ENCODE measurements around the gene CDKN2B-AS1. TPM values are rescaled to one million over a fixed set of nuclear protein-coding genes. Genes with fewer than 3 reads are reported as not detected.

The CDKN2B-AS1 gene
- total and polyA plus RNA-seq, 5 donors: 0.09 to 0.24 TPM; not detected in 3

DNA sequence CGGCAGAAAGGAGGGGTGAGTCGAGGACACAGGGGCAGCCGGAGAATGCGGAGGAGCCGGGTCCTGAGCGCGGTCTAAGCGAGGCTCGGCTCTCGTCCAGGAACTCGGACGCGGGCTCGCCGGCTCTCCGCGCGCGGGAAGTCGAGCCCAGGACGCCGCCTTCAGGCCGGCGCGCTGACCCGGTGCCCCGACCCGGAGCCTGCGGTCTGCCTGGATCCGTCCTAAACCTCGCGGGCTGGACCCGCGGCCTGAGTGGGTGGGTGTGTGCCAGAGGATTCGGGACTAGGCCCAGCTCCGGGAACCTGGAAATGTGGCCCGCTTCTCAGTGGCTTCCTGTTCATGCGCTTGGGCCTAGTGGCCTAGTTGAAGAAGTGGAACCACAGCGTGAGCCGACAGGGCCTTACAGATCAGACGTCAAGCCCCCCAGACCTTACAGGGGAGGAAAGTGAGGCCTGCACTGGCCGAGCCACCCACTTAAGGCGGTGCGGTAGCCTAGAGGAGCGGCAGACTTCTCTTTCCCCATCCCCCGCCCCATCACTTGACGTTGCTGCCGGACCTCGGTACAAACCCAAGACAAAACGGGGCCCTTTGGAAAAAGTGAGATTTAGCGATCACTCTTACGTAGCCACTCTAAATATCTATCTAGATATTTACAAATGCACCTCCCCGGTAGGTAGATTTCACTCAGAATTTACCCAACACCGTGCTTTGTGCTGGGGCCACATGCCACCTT, 1.2 kb downstream of the CDKN2B-AS1 start:
- ATAC-seq: peak; percentile 71 to 81
- DNase-seq: peak; percentile 49 to 76 (median 75)
- Histone ChIP-seq H3K9me3 (ENCODE audit: control insufficient read depth, low read length) (no peaks in the 10 kb centered on the region), H3K4me1 (ENCODE audit: control insufficient read depth, insufficient read depth, low read length) (peaks cover 2% of the 10 kb centered on the region), H3K27me3 (ENCODE audit: control insufficient read depth, insufficient read depth) (peaks cover 2% of the 10 kb centered on the region), H3K4me3 (ENCODE audit: low read length) (peak overlapping the region; percentile 86), H3K27ac (ENCODE audit: low read length) (no peak overlapping the region)
- WGBS: 19% methylated on average over 54 of the region's 54 CpGs
- intact Hi-C loops (cut with DNase I): no loop called here

DNA sequence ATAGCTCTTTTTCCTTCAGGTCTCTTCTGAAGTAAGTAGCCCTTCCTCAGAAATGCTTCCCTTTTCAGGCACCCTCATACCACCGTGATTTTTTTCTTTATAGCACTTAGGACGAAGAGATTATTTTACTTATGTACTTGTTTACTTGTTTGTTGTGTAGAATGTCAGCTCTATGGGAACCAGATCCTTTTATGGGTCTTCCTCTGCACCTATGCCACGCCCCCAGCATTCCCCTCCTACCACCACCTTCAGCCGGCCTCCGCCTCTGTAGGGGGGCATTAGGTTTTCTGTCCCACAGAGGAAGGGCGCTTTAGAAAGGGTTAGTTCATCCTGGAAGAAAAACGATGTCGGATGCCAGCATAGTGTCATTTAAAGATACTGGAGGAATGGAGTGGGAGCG, 1.8 kb downstream of the CDKN2B-AS1 start:
- WGBS: 69% methylated on average over 9 of the region's 9 CpGs
- no peak overlapping the region for H3K27ac ChIP-seq (ENCODE audit: low read length)
- intact Hi-C loops (cut with DNase I): no loop called here
- ATAC-seq: no peak
- no peak overlapping the region for H3K4me3 ChIP-seq (ENCODE audit: low read length)
- no peaks in the 10 kb centered on the region for H3K9me3 ChIP-seq (ENCODE audit: control insufficient read depth, low read length)
- DNase-seq: no peak
- peaks cover 5% of the 10 kb centered on the region for H3K27me3 ChIP-seq (ENCODE audit: control insufficient read depth, insufficient read depth)
- peaks cover 2% of the 10 kb centered on the region for H3K4me1 ChIP-seq (ENCODE audit: control insufficient read depth, insufficient read depth, low read length)

DNA sequence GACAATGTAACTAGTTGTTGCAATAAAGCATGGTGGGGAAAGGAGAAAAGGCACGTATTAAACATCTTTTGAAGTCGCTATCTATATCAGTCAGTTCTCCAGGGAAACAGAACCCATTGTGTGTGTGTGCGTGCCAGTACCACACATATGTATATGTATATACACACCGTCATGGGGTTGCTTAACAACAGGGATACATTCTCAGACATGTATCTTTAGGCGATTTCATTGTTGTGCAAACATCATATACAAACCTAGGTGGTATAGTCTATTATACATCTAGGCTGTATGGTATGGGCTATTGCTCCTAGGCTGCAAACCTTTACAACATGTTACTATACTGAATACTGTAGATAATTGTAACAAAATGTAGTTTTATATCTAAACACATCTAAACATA, 2.3 kb downstream of the CDKN2B-AS1 start:
- Histone ChIP-seq H3K27ac (ENCODE audit: low read length) (no peak overlapping the region), H3K4me3 (ENCODE audit: low read length) (no peak overlapping the region), H3K9me3 (ENCODE audit: control insufficient read depth, low read length) (no peaks in the 10 kb centered on the region), H3K27me3 (ENCODE audit: control insufficient read depth, insufficient read depth) (peaks cover 3% of the 10 kb centered on the region), H3K4me1 (ENCODE audit: control insufficient read depth, insufficient read depth, low read length) (peaks cover 2% of the 10 kb centered on the region)
- 76% methylated on average over 5 of the region's 5 CpGs for WGBS
- ATAC-seq (no peak), DNase-seq (no peak)
- intact Hi-C loops (cut with DNase I): no loop called here

DNA sequence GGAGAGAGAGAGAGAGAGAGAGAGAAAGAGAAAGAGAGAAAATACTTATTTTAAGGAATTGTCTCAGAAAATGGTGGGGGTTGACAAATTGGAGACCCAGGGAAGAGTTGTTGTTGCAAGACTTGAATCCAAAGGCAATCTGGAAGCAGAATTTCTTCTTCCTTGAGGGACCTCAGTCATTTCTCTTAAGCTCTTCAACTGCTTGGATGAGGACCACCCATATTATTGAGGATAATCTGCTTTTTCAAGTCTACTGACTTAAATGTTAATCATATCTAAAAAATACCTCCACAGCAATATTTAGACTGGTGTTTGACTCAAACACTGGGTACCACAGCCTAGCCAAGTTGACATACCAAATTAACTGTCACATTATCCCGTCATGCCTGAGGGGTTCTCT, 2.9 kb downstream of the CDKN2B-AS1 start:
- no peak overlapping the region for H3K4me3 ChIP-seq (ENCODE audit: low read length)
- H3K27ac ChIP-seq (ENCODE audit: low read length): no peak overlapping the region
- intact Hi-C loops (cut with DNase I): no loop called here
- peaks cover 3% of the 10 kb centered on the region for H3K27me3 ChIP-seq (ENCODE audit: control insufficient read depth, insufficient read depth)
- DNase-seq (no peak), ATAC-seq (no peak)
- WGBS: 86% methylated on average over 1 of the region's 1 CpG
- H3K9me3 ChIP-seq (ENCODE audit: control insufficient read depth, low read length): no peaks in the 10 kb centered on the region
- H3K4me1 ChIP-seq (ENCODE audit: control insufficient read depth, insufficient read depth, low read length): peaks cover 2% of the 10 kb centered on the region

DNA sequence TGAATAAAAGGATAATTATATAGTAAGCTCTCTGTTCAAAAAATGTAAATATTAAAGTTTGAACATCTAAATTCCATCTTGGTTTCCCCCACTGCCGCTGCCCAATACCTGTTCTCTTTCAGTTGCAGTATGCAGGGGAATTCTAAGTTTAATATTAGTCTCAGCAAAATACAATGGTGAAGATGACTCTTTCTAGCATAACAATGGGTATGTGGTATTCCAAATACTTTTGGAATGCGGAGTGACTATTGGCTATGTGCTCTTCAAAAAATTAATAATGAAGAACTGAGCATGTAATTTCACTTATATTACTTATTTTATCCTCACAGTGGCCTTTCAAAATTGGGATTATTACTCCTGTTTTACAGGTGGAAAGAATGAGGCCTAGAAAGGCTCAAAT, 3.4 kb downstream of the CDKN2B-AS1 start:
- Histone ChIP-seq H3K27ac (ENCODE audit: low read length) (no peak overlapping the region), H3K9me3 (ENCODE audit: control insufficient read depth, low read length) (no peaks in the 10 kb centered on the region), H3K27me3 (ENCODE audit: control insufficient read depth, insufficient read depth) (peaks cover 3% of the 10 kb centered on the region), H3K4me1 (ENCODE audit: control insufficient read depth, insufficient read depth, low read length) (peaks cover 2% of the 10 kb centered on the region), H3K4me3 (ENCODE audit: low read length) (no peak overlapping the region)
- DNase-seq (no peak), ATAC-seq (no peak)
- 73% methylated on average over 2 of the region's 2 CpGs for WGBS
- intact Hi-C loops (cut with DNase I): no loop called here

DNA sequence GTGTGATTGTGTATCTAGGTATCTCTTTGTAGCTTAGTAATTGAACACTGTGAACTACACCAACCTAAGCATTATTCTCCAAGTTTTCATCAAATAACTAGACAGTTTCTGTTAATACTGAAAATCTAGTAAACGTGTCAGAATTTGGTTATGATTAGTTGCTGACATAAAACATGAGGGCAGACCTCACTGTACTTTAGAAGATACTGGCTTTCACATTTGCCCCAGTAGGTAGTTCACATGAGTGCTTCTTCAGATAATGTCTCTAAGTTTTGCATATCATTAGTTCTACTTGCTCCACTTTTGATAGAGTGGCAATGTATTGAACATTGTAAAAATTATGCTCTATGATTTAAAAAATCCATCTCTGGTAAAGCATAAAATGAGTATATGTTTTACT, 7.4 kb downstream of the CDKN2B-AS1 start:
- no peak overlapping the region for H3K4me3 ChIP-seq (ENCODE audit: low read length)
- 51% methylated on average over 1 of the region's 1 CpG for WGBS
- H3K27me3 ChIP-seq (ENCODE audit: control insufficient read depth, insufficient read depth): peaks cover 3% of the 10 kb centered on the region
- no peak overlapping the region for H3K27ac ChIP-seq (ENCODE audit: low read length)
- no peaks in the 10 kb centered on the region for H3K9me3 ChIP-seq (ENCODE audit: control insufficient read depth, low read length)
- intact Hi-C loops (cut with DNase I): loop anchor here (10.0 kb wide), 2 partner anchors 187 to 197 kb away; partner anchors contain the start of gene MTAP (in 2 of the 4)
- no peaks in the 10 kb centered on the region for H3K4me1 ChIP-seq (ENCODE audit: control insufficient read depth, insufficient read depth, low read length)
- DNase-seq (no peak), ATAC-seq (no peak)

DNA sequence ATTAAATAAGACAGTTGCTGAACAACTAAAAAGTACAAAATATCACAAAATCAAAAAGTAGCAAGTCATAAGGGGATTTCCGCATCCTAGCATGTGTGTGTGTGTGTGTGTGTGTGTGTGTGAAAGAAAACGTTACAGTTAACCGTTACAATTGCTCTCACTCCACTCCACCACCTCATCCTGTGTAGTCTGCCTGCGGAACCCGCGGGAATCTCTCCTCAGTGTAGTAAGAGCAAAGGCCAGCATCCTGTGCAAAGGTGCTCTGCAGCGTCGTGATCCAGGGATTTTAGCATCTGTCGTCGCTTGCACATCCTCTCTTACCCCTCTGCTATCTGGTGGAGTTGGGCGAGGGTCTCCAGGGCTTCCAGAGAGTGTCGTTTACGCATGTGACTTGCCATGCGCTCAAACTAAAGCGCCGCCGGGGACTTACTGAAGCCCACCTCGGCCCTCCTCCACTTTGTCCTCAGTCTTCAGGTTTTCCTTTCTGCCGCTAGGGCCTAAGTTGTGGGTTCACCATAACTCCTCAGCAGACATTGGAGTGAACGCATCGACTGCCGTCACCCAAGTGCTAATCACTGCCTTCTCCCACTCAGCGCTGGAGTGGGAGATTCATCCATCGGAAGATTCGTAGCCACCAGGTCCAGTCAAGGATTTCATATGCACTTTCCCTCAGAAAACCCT, 10.6 kb downstream of the CDKN2B-AS1 start:
- intact Hi-C loops (cut with DNase I): loop anchor here (10.0 kb wide), 2 partner anchors 190 to 200 kb away; partner anchors contain the start of gene MTAP (in 2 of the 4)
- ATAC-seq (no peak), DNase-seq (peak in 2 of 3 donors; percentile 22 to 29)
- H3K9me3 ChIP-seq (ENCODE audit: control insufficient read depth, low read length): no peaks in the 10 kb centered on the region
- H3K4me1 ChIP-seq (ENCODE audit: control insufficient read depth, insufficient read depth, low read length): no peaks in the 10 kb centered on the region
- 38% methylated on average over 25 of the region's 25 CpGs for WGBS
- no peak overlapping the region for H3K4me3 ChIP-seq (ENCODE audit: low read length)
- H3K27me3 ChIP-seq (ENCODE audit: control insufficient read depth, insufficient read depth): peaks cover 3% of the 10 kb centered on the region
- H3K27ac ChIP-seq (ENCODE audit: low read length): no peak overlapping the region

DNA sequence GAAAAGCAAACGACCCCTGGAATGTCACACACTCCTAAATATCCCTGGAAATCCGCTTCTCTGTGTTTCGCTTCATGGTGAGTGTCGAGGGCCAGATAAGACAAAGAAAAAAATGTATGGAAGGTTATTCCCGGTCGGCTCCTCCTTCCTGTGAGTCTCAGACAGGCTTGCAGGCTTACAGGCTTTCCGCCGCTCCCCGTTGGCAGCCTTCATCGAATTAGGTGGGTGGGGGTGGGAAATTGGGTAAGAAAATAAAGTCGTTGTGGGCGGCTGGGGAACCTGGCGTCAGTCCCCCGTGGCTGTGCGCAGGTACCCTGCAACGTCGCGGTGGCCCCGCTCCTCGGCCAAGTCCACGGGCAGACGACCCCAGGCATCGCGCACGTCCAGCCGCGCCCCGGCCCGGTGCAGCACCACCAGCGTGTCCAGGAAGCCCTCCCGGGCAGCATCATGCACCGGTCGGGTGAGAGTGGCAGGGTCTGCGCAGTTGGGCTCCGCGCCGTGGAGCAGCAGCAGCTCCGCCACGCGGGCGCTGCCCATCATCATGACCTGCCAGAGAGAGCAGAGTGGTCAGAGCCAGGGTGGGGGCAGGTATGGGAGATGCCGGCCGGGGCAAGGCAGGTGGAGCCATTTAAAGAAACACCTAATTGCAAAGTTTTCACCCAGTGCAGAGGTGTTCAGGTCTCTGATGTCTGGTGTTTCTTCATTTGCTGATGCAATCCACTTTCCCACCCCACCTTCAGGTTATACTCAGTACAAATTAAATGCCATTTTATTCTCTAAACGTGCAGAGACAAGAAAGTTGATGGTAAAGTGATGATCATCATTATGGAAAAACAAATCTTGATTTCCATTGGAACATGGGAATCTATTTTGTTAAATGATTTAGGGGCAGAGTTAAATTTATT, 11.4 kb downstream of the CDKN2B-AS1 start:
- DNase-seq: peak in 2 of 3 donors; percentile 19 to 32
- H3K4me1 ChIP-seq (ENCODE audit: control insufficient read depth, insufficient read depth, low read length): no peaks in the 10 kb centered on the region
- no peaks in the 10 kb centered on the region for H3K9me3 ChIP-seq (ENCODE audit: control insufficient read depth, low read length)
- no peak overlapping the region for H3K27ac ChIP-seq (ENCODE audit: low read length)
- no peak overlapping the region for H3K4me3 ChIP-seq (ENCODE audit: low read length)
- intact Hi-C loops (cut with DNase I): loop anchor here (10.0 kb wide), 2 partner anchors 191 to 201 kb away; partner anchors contain the start of gene MTAP (in 2 of the 4)
- ATAC-seq: no peak
- peaks cover 3% of the 10 kb centered on the region for H3K27me3 ChIP-seq (ENCODE audit: control insufficient read depth, insufficient read depth)
- 26% methylated on average over 44 of the region's 44 CpGs for WGBS

DNA sequence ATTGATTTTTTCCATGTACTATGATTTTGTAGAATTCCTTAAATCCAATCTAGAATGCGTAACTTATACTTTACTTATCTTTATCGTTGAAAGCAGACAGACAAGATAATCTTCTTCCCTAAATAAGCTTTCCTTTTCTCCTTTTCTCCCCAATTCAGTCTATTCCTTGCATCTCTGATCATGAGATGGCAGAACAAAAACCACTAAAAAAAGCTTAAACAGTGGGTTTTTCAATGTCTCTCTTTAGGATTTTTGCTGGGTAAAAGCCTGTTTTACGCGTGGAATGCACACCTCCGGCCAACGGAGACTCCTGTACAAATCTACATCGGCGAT, 13.8 kb downstream of the CDKN2B-AS1 start:
- Histone ChIP-seq H3K4me3 (ENCODE audit: low read length) (peak overlapping the region; percentile 61), H3K4me1 (ENCODE audit: control insufficient read depth, insufficient read depth, low read length) (no peaks in the 10 kb centered on the region), H3K9me3 (ENCODE audit: control insufficient read depth, low read length) (no peaks in the 10 kb centered on the region), H3K27ac (ENCODE audit: low read length) (no peak overlapping the region), H3K27me3 (ENCODE audit: control insufficient read depth, insufficient read depth) (no peaks in the 10 kb centered on the region)
- 7% methylated on average over 8 of the region's 8 CpGs for WGBS
- ATAC-seq (no peak), DNase-seq (no peak)
- intact Hi-C loops (cut with DNase I): loop anchor here (10.0 kb wide), 2 partner anchors 194 to 204 kb away; partner anchors contain the start of gene MTAP (in 2 of the 4)

DNA sequence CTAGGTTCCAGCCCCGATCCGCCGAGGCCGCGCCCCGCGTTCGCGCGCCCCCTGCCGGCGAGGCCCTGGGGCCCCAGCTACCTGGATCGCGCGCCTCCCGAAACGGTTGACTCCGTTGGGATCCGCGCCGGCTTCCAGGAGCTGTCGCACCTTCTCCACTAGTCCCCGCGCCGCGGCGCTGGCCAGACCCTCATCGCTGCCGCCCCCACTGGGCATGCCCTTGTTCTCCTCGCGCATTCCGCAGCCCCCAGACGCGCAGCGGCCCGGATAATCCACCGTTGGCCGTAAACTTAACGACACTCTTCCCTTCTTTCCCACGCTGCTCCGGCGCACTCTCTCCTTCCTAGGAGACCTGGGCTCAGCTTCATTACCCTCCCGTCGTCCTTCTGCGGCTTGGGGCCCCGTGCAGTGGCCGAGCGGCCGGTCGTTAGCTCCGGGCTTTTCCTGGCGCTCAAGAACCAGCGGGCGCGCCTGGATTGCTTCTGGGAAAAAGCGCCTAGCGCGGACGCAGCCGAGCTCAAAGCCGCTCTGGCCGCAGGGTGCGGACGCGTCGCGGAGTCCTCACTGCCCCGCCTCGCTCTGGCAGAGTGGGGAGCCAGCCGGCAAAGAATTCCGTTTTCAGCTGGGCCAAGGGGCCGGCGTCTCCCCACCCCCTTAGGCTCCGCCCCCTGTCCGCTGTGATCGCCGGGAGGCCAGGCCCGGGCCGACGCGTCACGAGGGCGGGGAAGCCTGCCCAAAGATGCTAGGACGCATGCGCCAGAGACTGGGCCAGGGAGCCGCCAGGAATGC, 14.3 kb downstream of the CDKN2B-AS1 start, which contains the start of gene CDKN2B:
Gene CDKN2B (minus strand): TSS at position 589 of the 789 bp plus-strand sequence. CDS start 352 bp downstream, at position 237.
- no peaks in the 10 kb centered on the region for H3K27me3 ChIP-seq (ENCODE audit: control insufficient read depth, insufficient read depth)
- WGBS: under 1% methylated on average over 86 of the region's 86 CpGs
- H3K4me1 ChIP-seq (ENCODE audit: control insufficient read depth, insufficient read depth, low read length): no peaks in the 10 kb centered on the region
- intact Hi-C loops (cut with DNase I): loop anchor here (10.0 kb wide), 2 partner anchors 194 to 204 kb away; partner anchors contain the start of gene MTAP (in 2 of the 4)
- DNase-seq (peak; percentile 98), ATAC-seq (peak; percentile 100)
- H3K4me3 ChIP-seq (ENCODE audit: low read length): peak within 1 kb of the TSS; percentile 61
- H3K9me3 ChIP-seq (ENCODE audit: control insufficient read depth, low read length): no peaks in the 10 kb centered on the region
- H3K27ac ChIP-seq (ENCODE audit: low read length): peak within 1 kb of the TSS; percentile 83
